Sciatic nerve (tissue), 2 donors: ENCODE results near the gene PLPP7. TPM values are rescaled to one million over a fixed set of nuclear protein-coding genes. Genes with fewer than 3 reads are reported as not detected.
A peak's percentile ranks its signal among the peaks of the same experiment; 100 is the strongest.
"Not testable (repeated sequence)": the region's sequence is repeated elsewhere in the genome, so short reads cannot be mapped to it uniquely, and the experiment has no call there.

Experiments used
- ATAC-seq: fragments of 200-7000 bp; cut with Tn5 transposase; one replicate; pipeline ENCODE4 v1.9.1; 2020; ENCODE audit warnings: mild to moderate bottlenecking, moderate library complexity
- DNase-seq: peaks from one replicate; pipeline ENCODE4 v3.0.0-alpha.2; 2020; ENCODE audit warnings: low spot score
- intact Hi-C: fragments of 100-400 bp; cut with DNase I; formaldehyde crosslinking; loops from one replicate; pipeline ENCODE4 v1.14.2; 2022
- total RNA-seq: library from RNA; stranded (reverse); fragmentation: NEBNext Ultra II Directional; extraction: Animal tissue kit (Norgen Biotek cat#: 25700); gene quantifications from one replicate; pipeline ENCODE4 v1.2.1, GENCODE V29; 2021
- donor health status: DM: no; HTN: no; CAD: no.
- donor health status: DM: no; HTN: no; CAD: no.

Gene PLPP7
- total RNA-seq, 1 donor from 2014 or later, result 8.6 TPM

GRCh38 chr9:131263701-131264100 lies 25.8 kb upstream of the PLPP7 start:
- ATAC-seq (no peak), DNase-seq (no peak)
- intact Hi-C loops, result no loop called here

- ATAC-seq (no peak), DNase-seq (no peak)
- intact Hi-C loops, result no loop called here
These were observed 25.3 kb upstream of the PLPP7 start for GRCh38 chr9:131264231-131264630.

- intact Hi-C loops, result no loop called here
- peak; percentile 86 for ATAC-seq
These were observed 23.0 kb upstream of the PLPP7 start for GRCh38 chr9:131266266-131267229.

GRCh38 chr9:131270171-131271015 lies 19.1 kb upstream of the PLPP7 start:
- ATAC-seq (peak; percentile 56), DNase-seq (peak; percentile 82)
- intact Hi-C loops, result no loop called here

More at GRCh38 chr9:131266266-131267229, 23.0 kb upstream of the PLPP7 start:
- DNase-seq, result no peak

GRCh38 chr9:131271016-131271273 lies 18.6 kb upstream of the PLPP7 start:
- intact Hi-C loops, ATAC-seq: not testable (repeated sequence)

GRCh38 chr9:131271506-131271931 lies 18.0 kb upstream of the PLPP7 start:
- ATAC-seq (no peak), DNase-seq (no peak)
- intact Hi-C loops, result no loop called here

More at GRCh38 chr9:131271016-131271273, 18.6 kb upstream of the PLPP7 start:
- DNase-seq, result not testable (repeated sequence)

- no peak for ATAC-seq
- intact Hi-C loops, result no loop called here
- no peak for DNase-seq
These were observed 17.3 kb upstream of the PLPP7 start for GRCh38 chr9:131272212-131272611.

GRCh38 chr9:131273146-131273855 lies 16.2 kb upstream of the PLPP7 start:
- DNase-seq (no peak), ATAC-seq (no peak)
- intact Hi-C loops, result no loop called here

- intact Hi-C loops, result no loop called here
- peak; percentile 0 for ATAC-seq
- DNase-seq, result no peak
These were observed 15.5 kb upstream of the PLPP7 start for GRCh38 chr9:131273856-131274673.

GRCh38 chr9:131274674-131275331 lies 14.7 kb upstream of the PLPP7 start:
- ATAC-seq (peak; percentile 71), DNase-seq (no peak)
- intact Hi-C loops, result no loop called here

GRCh38 chr9:131275332-131276093 lies 14.0 kb upstream of the PLPP7 start:
- intact Hi-C loops, result no loop called here
- ATAC-seq (peak; percentile 47), DNase-seq (no peak)

GRCh38 chr9:131276094-131276888 lies 13.2 kb upstream of the PLPP7 start, which contains the start of gene FAM78A:
TSS of gene FAM78A (minus strand) at chr9:131276510. CDS start at chr9:131276179, 331 bp downstream.
- intact Hi-C loops, result no loop called here
- ATAC-seq (no peak), DNase-seq (no peak)

GRCh38 chr9:131276891-131277286 lies 12.6 kb upstream of the PLPP7 start:
- intact Hi-C loops, result no loop called here
- DNase-seq, result no peak
- no peak for ATAC-seq

GRCh38 chr9:131277287-131277909 lies 12.1 kb upstream of the PLPP7 start:
- no peak for ATAC-seq
- no peak for DNase-seq

GRCh38 chr9:131277910-131278701 lies 11.4 kb upstream of the PLPP7 start:
- peak; percentile 88 for DNase-seq
- ATAC-seq, result peak; percentile 86
- intact Hi-C loops, result no loop called here

More at GRCh38 chr9:131277287-131277909, 12.1 kb upstream of the PLPP7 start:
- intact Hi-C loops, result no loop called here
